Measurements from ENCODE around the gene GVQW3. TPM values are rescaled to one million over a fixed set of nuclear protein-coding genes. Genes with fewer than 3 reads are reported as not detected.

Gene GVQW3
- polyA plus RNA-seq, 1 experiment = 1.2 TPM

DNA sequence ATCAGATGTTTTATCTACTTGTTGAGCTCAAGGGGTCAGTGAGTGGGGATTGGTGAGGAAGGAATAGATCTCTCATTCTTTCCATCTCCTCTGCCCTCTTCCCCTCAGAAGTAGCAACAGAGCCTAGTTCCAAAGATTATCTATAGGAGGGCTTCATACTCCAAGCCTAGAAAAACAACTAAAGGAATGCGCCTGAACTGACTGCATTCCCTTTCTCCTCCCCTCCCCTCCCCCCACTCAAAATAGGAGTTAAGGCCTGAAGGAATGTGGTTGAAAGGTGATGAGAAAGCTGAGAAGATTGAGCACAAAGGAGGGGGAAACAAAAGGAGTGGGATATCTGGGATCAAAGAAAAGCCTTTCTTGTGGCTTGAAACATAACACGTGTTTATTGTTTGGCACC lies 74.2 kb downstream of the GVQW3 start:
- CTCF ChIA-PET = interaction anchor here (0.6 to 1.0 kb wide), 3 partner anchors 9 to 781 kb away, joined by 3 to 4 read pairs (median 3); partner anchors contain the start of gene EMSY
- no peak for DNase-seq (ENCODE audit: low read depth)
- POLR2A ChIA-PET = no interaction called here
- peaks cover 3% of the 10 kb centered on the region; the same call in 1 of the 2 replicates for H3K36me3 ChIP-seq (ENCODE audit: control insufficient read depth, insufficient read depth, low read length)
- H3K27me3 ChIP-seq (ENCODE audit: control insufficient read depth, insufficient read depth, low read length) = no peaks in the 10 kb centered on the region
- TF ChIP-seq, protein P1, sequence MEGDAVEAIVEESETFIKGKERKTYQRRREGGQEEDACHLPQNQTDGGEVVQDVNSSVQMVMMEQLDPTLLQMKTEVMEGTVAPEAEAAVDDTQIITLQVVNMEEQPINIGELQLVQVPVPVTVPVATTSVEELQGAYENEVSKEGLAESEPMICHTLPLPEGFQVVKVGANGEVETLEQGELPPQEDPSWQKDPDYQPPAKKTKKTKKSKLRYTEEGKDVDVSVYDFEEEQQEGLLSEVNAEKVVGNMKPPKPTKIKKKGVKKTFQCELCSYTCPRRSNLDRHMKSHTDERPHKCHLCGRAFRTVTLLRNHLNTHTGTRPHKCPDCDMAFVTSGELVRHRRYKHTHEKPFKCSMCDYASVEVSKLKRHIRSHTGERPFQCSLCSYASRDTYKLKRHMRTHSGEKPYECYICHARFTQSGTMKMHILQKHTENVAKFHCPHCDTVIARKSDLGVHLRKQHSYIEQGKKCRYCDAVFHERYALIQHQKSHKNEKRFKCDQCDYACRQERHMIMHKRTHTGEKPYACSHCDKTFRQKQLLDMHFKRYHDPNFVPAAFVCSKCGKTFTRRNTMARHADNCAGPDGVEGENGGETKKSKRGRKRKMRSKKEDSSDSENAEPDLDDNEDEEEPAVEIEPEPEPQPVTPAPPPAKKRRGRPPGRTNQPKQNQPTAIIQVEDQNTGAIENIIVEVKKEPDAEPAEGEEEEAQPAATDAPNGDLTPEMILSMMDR (IDR thresholded peaks at IDR 0.05; ENCODE audit: insufficient read depth, low read depth, low read length) = no peak
- no peak overlapping the region for H3K4me3 ChIP-seq (ENCODE audit: low read depth, low read length)

DNA sequence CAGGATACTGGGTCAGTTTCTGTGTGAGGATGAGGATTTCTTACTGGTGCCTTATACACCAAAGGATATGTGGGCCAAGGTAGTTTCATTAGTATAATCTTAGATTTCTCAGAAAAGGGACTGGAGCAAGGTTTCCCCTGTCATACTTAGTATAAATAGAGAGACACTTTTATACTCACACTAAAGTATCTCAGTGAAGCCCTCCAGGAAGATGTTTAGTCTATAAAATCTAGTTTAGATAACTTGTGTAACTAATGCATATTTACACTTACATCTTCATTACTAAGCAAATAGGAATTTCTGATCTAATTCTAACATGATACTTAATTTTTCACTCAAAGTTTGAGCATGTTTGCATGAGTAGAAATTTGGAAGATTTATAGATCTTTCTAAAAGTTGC lies 74.8 kb downstream of the GVQW3 start:
- no peak overlapping the region for H3K4me3 ChIP-seq (ENCODE audit: low read depth, low read length)
- TF ChIP-seq, protein P1 (IDR thresholded peaks at IDR 0.05; ENCODE audit: insufficient read depth, low read depth, low read length) = no peak
- DNase-seq (ENCODE audit: low read depth) = no peak
- POLR2A ChIA-PET = no interaction called here
- H3K27me3 ChIP-seq (ENCODE audit: control insufficient read depth, insufficient read depth, low read length) = no peaks in the 10 kb centered on the region
- H3K36me3 ChIP-seq (ENCODE audit: control insufficient read depth, insufficient read depth, low read length) = peaks cover 1% of the 10 kb centered on the region; the same call in 1 of the 2 replicates
- CTCF ChIA-PET = interaction anchor here (0.7 to 1.0 kb wide), 2 partner anchors 10 to 11 kb away, joined by 3 to 4 read pairs; partner anchors contain the start of gene EMSY

DNA sequence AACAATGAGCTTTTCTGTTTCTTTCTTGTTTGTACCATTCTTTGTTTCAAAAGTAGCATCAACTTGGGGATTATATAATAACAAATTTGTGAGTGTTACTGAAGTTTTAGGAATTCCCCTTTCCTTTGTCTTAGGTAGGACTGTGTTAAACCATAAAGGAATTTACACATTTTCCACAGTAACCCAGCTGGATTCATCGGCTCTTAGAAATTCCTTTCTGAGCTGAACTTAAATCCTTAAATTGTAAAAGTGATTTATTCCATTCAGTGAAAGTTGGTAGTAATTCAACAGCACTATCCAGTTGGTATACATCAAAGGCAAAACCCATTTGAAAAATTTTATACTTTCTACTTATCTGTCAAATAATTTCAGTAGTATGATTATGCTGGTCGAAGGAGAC lies 75.4 kb downstream of the GVQW3 start:
- H3K4me3 ChIP-seq (ENCODE audit: low read depth, low read length) = no peak overlapping the region
- H3K27me3 ChIP-seq (ENCODE audit: control insufficient read depth, insufficient read depth, low read length) = no peaks in the 10 kb centered on the region
- CTCF ChIA-PET = no interaction called here
- DNase-seq (ENCODE audit: low read depth) = no peak
- TF ChIP-seq, protein P1 (IDR thresholded peaks at IDR 0.05; ENCODE audit: insufficient read depth, low read depth, low read length) = no peak
- POLR2A ChIA-PET = no interaction called here
- H3K36me3 ChIP-seq (ENCODE audit: control insufficient read depth, insufficient read depth, low read length) = peaks cover 1% of the 10 kb centered on the region; the same call in 1 of the 2 replicates

Small RNA genes lying within 50 kb of the gene (small RNA-seq; reads per million reads assigned to genes)
- gene RF00019 (ENCODE audit: insufficient read length, low read depth, low replicate concordance) = not detected

Other genes with a start within 250 kb of the GVQW3 start
- gene WNT11, start 174.8 kb upstream of the GVQW3 start, polyA plus RNA-seq (2011; rRNA removed) = 0.25 and 0.26 TPM in 2 replicates
- gene THAP12, start 191 bp upstream of the GVQW3 start, polyA plus RNA-seq (2011; rRNA removed) = 15.5 and 31.8 TPM in 2 replicates
- 14.1 and 19.1 TPM in 2 replicates for gene EMSY, start 63.7 kb downstream of the GVQW3 start, polyA plus RNA-seq (2011; rRNA removed)